HG03097 (cell line): ENCODE data around the gene DRP2.
"Not testable (repeated sequence)": the region's sequence is repeated elsewhere in the genome, so short reads cannot be mapped to it uniquely, and the experiment has no call there.

ENCODE experiments used
- ATAC-seq: cut with Tn5 transposase; IDR thresholded peaks from one replicate; pipeline ENCODE4 v1.9.1; 2021; ENCODE audit not compliant: unreplicated experiment, low FRiP score

DRP2 gene, protein sequence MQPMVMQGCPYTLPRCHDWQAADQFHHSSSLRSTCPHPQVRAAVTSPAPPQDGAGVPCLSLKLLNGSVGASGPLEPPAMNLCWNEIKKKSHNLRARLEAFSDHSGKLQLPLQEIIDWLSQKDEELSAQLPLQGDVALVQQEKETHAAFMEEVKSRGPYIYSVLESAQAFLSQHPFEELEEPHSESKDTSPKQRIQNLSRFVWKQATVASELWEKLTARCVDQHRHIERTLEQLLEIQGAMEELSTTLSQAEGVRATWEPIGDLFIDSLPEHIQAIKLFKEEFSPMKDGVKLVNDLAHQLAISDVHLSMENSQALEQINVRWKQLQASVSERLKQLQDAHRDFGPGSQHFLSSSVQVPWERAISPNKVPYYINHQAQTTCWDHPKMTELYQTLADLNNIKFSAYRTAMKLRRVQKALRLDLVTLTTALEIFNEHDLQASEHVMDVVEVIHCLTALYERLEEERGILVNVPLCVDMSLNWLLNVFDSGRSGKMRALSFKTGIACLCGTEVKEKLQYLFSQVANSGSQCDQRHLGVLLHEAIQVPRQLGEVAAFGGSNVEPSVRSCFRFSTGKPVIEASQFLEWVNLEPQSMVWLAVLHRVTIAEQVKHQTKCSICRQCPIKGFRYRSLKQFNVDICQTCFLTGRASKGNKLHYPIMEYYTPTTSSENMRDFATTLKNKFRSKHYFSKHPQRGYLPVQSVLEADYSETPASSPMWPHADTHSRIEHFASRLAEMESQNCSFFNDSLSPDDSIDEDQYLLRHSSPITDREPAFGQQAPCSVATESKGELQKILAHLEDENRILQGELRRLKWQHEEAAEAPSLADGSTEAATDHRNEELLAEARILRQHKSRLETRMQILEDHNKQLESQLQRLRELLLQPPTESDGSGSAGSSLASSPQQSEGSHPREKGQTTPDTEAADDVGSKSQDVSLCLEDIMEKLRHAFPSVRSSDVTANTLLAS

DNA sequence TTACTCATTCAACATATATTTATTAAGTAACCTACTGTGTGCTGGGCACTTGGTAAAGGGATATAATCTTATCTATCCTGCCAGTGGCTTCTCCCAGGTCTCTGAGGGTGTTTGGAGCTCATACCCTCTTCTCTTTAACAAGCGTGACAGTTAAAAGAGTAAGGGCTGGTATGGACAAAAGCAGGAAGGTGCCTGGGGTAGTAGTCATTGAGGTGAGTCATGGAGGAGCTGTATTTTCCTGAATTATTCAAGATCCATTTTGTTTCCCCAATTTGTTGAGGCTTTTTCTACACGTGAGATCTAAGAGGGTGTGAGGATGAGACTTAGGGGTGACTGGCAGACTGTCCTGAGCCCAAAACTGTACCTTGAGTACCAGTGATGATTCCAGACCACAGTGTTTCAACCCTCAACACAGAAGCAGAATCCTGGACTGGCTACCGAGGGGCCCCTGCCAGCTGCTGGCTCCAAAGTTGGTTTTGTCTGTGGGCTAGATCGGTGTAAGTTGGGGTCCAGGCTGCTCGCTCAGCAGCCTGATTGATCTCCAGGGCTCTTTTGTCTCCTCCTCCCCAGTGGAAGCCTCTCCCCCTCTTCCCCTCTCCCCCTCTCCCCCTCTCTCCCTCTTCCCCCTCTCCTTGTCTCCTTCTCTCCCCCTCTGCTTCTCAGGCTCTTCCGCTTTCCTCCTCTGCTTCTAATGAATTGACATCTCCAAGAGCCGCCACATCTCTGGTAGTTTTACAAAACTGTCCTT is at the start of gene DRP2:
TSS of gene DRP2 (plus strand) at position 671 of the 748 bp plus-strand sequence. CDS start 11,862 bp downstream, outside the sequence.
- no peak for ATAC-seq

- no peak for ATAC-seq
Observed at GRCh38 chrX:101171883-101172400, 47.6 kb upstream of the DRP2 start.

DNA sequence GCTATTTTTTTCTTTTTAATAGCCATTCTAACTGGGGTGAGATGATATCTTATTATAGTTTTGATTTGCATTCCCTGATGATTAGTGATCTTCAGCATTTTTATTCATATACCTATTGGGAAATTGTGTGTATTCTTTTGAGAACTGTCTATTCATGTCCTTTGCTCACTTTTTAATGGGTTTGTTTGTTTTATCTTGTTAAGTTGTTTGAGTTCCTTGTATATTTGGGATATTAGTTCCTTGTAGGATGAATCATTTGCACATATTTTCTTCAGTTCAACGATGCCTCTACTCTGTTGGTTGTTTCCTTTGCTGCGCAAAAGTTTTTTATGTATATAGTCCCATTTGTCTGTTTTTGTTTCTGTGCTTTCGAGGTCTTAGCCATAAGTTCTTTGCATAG is 43.1 kb upstream of the DRP2 start:
- no peak for ATAC-seq

- not testable (repeated sequence) for ATAC-seq
Observed at GRCh38 chrX:101184876-101185275, 34.7 kb upstream of the DRP2 start.

DNA sequence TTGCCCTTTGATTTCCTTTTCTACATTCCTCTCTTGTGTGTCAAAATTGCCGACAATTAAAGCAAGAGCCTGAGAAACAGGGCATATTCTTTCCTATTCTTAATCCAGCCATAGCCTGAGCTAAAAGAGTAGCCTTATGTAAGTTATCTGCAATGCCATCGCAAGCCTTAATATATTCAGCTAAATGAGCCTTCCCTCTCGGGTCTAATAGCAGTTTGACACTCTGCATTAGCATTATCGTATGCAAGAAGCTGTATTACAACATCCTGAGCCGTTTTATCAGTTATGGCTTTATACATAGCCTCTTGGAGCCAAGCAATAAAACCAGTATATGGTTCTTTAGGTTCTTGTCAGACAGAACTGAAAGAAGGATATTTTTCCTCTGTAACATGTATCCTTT is 31.6 kb upstream of the DRP2 start:
- not testable (repeated sequence) for ATAC-seq

- ATAC-seq = no peak
Observed at GRCh38 chrX:101190736-101191135, 28.9 kb upstream of the DRP2 start.

DNA sequence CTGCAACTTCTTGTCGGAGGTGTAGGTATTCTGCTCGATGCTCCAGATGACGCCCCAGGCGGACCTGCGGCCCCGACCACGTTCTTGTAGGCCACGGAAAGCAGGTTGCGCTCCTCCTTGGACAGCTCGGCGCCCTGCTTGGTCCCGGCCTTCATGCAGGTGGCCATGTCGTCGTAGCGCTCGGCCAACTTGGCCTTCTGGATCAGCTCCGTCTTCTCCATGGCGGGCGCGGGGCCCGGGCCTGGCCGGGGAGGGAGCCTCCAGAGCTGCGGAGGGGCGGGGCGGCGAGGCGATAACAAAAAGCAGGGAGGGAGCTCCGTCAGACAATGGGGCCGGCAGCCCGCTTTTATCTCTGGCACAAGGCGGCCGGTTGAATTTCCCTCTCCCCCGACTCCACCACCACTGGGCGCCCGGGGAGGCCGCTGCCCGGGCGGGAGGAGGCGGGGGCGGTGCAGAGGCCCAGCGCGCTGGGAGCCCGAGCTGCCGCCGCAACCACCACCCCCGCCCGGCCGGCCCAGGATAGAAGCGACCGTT is 28.3 kb upstream of the DRP2 start:
- no peak for ATAC-seq

GRCh38 chrX:101195442-101196173 is 24.0 kb upstream of the DRP2 start:
- ATAC-seq = no peak

DNA sequence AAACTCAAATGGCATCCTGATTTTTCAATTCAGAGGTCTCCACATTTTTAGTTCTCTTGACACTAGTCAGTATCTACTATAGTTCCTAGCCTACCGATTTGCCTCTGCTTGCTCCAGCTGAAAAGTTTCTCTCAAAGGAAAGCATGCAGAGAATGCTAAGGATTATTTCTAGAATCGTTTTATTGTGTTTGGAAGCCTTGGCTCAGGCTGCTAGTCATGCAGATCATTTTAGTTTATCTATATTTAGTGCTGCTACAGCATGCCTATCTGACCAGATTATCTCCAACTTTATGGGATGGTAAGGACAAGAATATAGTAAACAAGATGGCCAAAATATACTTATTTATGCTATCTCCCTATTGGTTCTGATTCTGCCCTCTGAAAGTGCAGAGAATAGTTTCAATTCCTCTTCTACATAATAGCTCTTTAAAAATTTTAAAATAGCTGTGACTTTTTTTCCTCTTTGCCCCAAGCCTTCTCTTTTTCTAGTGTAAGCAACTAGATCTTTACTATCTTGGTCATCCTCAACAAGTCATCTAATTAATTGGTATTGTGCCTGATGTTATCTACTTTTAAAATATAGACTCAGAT is 15.7 kb upstream of the DRP2 start:
- no peak for ATAC-seq

DNA sequence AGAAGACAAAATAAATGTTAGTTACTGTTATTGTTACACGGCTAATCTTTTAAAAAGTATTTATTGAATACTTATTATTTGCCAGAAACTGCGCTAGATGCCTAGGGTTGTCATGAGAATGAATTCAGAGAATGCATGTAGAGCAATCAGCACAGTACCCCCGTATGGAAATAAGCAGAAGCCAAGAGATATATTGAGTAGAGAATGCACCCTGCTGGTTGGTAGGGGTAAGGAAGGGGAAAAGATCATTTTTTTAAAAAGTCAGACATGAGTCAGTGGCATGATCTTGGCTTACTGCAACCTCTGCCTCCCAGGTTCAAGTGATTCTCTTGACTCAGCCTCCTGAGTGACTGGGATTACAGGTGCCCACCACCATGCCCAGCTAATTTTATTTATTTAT is 13.1 kb upstream of the DRP2 start:
- peak; percentile 83 for ATAC-seq

DNA sequence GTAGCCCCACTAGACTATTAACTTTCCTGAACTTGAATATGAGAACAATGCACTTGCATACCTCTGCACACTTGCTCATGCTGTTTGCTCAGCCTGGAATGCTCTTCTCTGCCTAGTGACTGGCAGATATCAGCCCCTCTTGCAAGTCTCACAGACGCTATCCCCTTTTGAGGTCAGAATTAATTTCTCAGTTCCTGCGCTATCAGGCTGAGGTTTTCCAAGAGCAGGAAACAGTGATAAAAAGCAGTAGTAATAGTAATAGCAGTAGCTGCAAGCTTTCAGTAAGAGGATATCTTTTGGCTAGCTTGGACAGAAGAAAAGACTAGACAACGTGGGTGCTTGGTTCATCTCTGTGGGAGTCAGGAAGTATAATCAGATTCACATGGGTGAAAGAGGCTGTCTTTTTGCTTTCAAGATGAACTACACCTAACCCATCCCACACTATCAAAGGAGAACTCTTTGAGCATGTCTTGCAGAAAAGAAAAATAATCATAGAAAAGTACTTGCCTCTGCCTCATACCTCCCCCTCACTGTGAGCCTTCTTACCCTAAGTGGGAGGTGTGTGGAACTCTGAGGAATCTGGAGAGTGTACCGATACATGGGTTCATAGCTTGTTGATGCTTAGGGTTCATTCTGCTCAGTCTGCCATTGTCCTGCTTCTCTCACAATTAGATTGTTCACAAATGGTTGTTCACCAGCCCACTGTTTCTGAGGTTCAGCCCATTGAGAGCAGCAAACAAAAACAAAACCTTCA is 11.3 kb upstream of the DRP2 start:
- no peak for ATAC-seq

DNA sequence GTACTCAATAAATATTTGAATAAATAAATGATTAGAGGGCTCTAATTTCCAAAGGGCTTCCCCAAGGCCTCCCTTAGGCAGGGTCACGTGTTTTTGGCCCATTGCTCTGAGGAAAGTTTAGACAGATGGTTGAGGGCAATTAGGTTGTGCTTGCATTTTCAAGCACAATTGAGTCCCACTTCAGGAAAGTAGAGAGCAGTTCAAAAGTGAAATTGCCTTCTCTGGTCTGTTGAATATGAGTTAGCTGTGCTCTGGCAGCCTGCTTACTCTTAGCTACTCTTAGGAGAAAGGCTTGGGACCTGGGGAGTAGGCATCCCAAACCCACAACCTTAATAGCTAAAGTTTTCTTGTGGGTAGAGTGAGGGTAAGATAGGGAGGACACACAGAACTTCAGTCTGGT is 9.0 kb upstream of the DRP2 start:
- ATAC-seq = no peak

- no peak for ATAC-seq
Observed at GRCh38 chrX:101217689-101218088, 1.9 kb upstream of the DRP2 start.

GRCh38 chrX:101219864-101220346 is 319 bp downstream of the DRP2 start:
- no peak for ATAC-seq

DNA sequence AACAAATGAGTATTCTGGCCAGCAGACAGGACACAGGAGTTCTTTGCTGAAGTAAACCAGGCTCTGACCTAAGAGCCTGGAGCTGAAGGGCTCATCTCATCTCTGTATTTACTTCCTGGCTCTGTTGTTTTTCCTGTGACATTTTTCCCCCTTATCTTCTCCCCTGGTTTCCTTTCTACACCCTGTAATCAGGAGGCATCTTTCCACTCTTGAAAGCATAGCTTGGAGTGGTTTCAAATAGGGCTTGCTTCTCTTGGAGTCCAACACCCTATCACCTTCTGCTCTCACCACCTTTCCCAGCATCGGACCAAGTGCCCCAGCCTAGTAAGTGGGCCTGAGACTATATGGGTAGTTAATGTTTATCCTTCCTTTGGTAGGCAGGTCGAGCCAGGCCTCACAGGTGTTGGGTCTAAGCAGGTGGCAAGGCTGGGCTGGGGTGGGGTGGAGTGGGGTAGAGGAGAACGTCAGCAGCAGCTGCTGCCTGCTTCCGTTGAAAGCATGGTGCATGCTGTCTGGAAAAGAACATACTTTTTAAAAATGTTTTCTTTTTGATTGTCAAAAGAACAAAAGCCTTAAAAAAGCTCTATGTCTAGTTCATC is 1.2 kb downstream of the DRP2 start:
- no peak for ATAC-seq

DNA sequence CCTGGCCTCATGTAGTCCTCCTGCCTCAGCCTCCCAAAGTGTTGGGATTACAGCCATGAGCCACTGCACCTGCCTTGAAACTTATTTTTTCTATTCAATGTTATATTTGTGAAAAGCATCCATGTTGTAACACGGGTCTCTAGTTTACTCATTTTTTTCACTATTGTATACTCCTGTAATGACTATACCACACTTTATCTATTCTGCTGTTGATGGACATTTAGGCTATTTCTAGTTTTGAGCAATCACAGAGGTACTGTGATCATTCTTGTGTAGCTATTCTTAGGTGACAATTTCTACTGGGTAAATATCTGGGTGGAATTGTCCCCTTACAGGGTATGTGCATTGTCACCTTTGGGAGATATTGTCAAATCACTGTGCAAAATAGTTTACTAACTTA is 3.6 kb downstream of the DRP2 start:
- no peak for ATAC-seq

DNA sequence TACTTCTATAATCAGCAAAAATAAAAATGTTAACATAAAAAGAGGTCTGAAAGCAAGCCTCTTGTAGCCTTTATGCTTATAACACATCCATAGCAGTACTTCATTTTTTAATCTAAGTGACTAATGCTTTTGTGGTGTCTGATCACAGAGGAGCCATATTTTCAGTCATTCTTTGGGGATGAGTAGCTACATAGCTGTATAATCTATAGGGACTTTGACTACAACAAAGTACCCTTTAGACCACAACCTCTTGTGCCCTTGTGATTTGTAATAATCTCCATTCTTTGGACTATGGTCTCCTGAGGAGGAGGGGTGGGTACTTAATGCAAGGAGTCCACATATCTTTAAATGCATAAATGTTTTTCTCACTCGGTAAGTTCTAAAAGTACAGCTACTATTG is 9.6 kb downstream of the DRP2 start:
- no peak for ATAC-seq

GRCh38 chrX:101230636-101231035 is 11.1 kb downstream of the DRP2 start:
- no peak for ATAC-seq
